K562 (cell line): ENCODE results near the gene TMIGD1. TPM values are rescaled to one million over a fixed set of nuclear protein-coding genes. Genes with fewer than 3 reads are reported as not detected.

ENCODE experiments used
- ATAC-seq: fragments of 200-7000 bp; cut with Tn5 transposase; 3 replicates; pipeline ENCODE4 v1.9.1; 2020; ENCODE audit warnings: moderate library complexity
- BruUV-seq: library from RNA; stranded (reverse); fragments of 400-500 nt; replicated peaks from 2 replicates; lab custom pipeline; 2021; lab: Mats Ljungman, UMichigan
- CTCF ChIA-PET: fragments of 300-600 bp; formaldehyde crosslinking; extraction: SDS; loops from one replicate; lab custom pipeline; 2021; ENCODE audit warnings: low intra/inter-chr PET ratio; lab: Yijun Ruan, JAX
- POLR2A ChIA-PET: fragments of 300-600, 350-650 bp; sonication (Branson Sonifier 250); formaldehyde crosslinking; extraction: SDS; loops from one replicate; lab custom pipeline; 2021; ENCODE audit warnings: antibody characterized with exemption, inconsistent platforms; lab: Yijun Ruan, JAX
- DNase-seq, 4 experiments: peaks; one replicate each; pipeline versions ENCODE4 v3.0.0 to v3.0.0-alpha.2; 2011 to 2018; ENCODE audit warnings: low spot score in 3 of 4, mixed read lengths in 3 of 4; ENCODE audit errors: extremely low read depth in 1 of 4
- FAIRE-seq: peaks from 2 replicates; lab custom pipeline; 2011; peaks lifted over from hg19 to GRCh38; lab: Jason Lieb, UNC
- H2AFZ ChIP-seq: 2 replicates; pipeline ENCODE4 v1.6.0; 2011; ENCODE audit warnings: low read depth, low read length, control low read depth, inconsistent platforms
- H3K27ac ChIP-seq: fragments of 200-600 bp; 3 replicates; pipeline ENCODE4 v1.8.0; 2011; ENCODE audit warnings: low read depth, mild to moderate bottlenecking, control low read depth, inconsistent platforms, low read length, moderate library complexity, mixed read lengths; ENCODE audit errors: extremely low read depth
- H3K27me3 ChIP-seq, 2 experiments: fragments of 300-600 bp in 1 of 2; 2 replicates in 1 of 2; 3 replicates in 1 of 2; pipeline versions ENCODE4 v1.6.0 to v1.8.0; 2011; ENCODE audit warnings: inconsistent platforms in 2 of 2, low read length in 2 of 2, mild to moderate bottlenecking in 1 of 2, mixed read lengths in 1 of 2, moderate library complexity in 1 of 2; ENCODE audit not compliant: control insufficient read depth in 2 of 2, insufficient read depth in 2 of 2
- H3K36me3 ChIP-seq: fragments of 300-600 bp; 3 replicates; pipeline ENCODE4 v1.8.0; 2011; ENCODE audit warnings: mild to moderate bottlenecking, low read length, inconsistent platforms; ENCODE audit not compliant: control insufficient read depth, insufficient read depth
- H3K4me1 ChIP-seq, 2 experiments: fragments of 200-600 bp in 1 of 2; replicated peaks in 1 of 2; 2 replicates in 1 of 2; 3 replicates in 1 of 2; pipeline versions ENCODE4 v1.5.1 to v1.8.0; 2011; ENCODE audit warnings: inconsistent platforms in 2 of 2, low read length in 2 of 2, mild to moderate bottlenecking in 1 of 2, mixed read lengths in 1 of 2, moderate library complexity in 1 of 2; ENCODE audit not compliant: control insufficient read depth in 2 of 2, insufficient read depth in 2 of 2
- H3K4me2 ChIP-seq: 2 replicates; pipeline ENCODE4 v1.6.1; 2011; ENCODE audit warnings: low read length, control low read depth, inconsistent platforms, mixed read lengths; ENCODE audit not compliant: insufficient read depth
- H3K4me3 ChIP-seq: fragments of 200-600 bp; sonication (generic), shearing (Covaris generic); 2 replicates; pipeline ENCODE4 v1.5.1; 2016; ENCODE audit warnings: control low read depth, inconsistent platforms
- H3K79me2 ChIP-seq: fragments of 200-600 bp; 3 replicates; pipeline ENCODE4 v1.8.0; 2011; ENCODE audit warnings: low read length, inconsistent platforms; ENCODE audit not compliant: control insufficient read depth, insufficient read depth
- H3K9ac ChIP-seq, 2 experiments: 2 replicates each; pipeline versions ENCODE4 v1.6.0 to v1.6.1; 2011; ENCODE audit warnings: low read depth in 2 of 2, low read length in 2 of 2, control low read depth in 1 of 2, inconsistent platforms in 1 of 2, mild to moderate bottlenecking in 1 of 2, mixed read lengths in 1 of 2; ENCODE audit not compliant: insufficient read depth in 1 of 2
- H3K9me1 ChIP-seq: one replicate; pipeline ENCODE4 v1.6.0; 2011; ENCODE audit warnings: inconsistent platforms, mild to moderate bottlenecking, low read length, moderate library complexity; ENCODE audit not compliant: control insufficient read depth, insufficient read depth
- H3K9me3 ChIP-seq: replicated peaks from 2 replicates; pipeline ENCODE4 v1.5.1; 2011; ENCODE audit warnings: low read depth, low read length, inconsistent platforms; ENCODE audit not compliant: control insufficient read depth, insufficient read depth
- H4K20me1 ChIP-seq: replicated peaks from 2 replicates; pipeline ENCODE4 v1.6.1; 2011; ENCODE audit warnings: low read length, inconsistent platforms, mixed read lengths; ENCODE audit not compliant: control insufficient read depth, insufficient read depth
- CXXC5 ChIP-seq: fragments of 250-450 bp; sonication (Bioruptor Pico); IDR thresholded peaks from 2 replicates; pipeline ENCODE4 v1.8.0; 2022; ENCODE audit warnings: inconsistent platforms, mild to moderate bottlenecking, moderate library complexity
- ELF2 ChIP-seq: fragments of 250-450 bp; sonication (Bioruptor Pico); IDR thresholded peaks from 2 replicates; pipeline ENCODE4 v1.5.0; 2021; ENCODE audit warnings: mild to moderate bottlenecking
- FIP1L1 ChIP-seq: fragments of 200-400 bp; formaldehyde crosslinking; IDR thresholded peaks from 2 replicates; pipeline ENCODE4 v1.6.1; 2018; ENCODE audit warnings: mild to moderate bottlenecking, low read depth, low read length; ENCODE audit not compliant: poor library complexity, severe bottlenecking
- L3MBTL2 ChIP-seq: fragments of 450-650 bp; IDR thresholded peaks from 2 replicates; pipeline ENCODE4 v1.6.1; 2016; ENCODE audit warnings: mild to moderate bottlenecking, moderate library complexity
- NFIC ChIP-seq: fragments of 450-650 bp; IDR thresholded peaks from 2 replicates; pipeline ENCODE4 v1.6.1; 2017; ENCODE audit warnings: mild to moderate bottlenecking, inconsistent platforms
- POLR2H ChIP-seq: IDR thresholded peaks from 2 replicates; pipeline ENCODE4 v1.6.1; 2016; ENCODE audit warnings: missing genetic modification characterization, low read depth, mild to moderate bottlenecking, control low read depth, missing compliant biosample characterization, moderate library complexity
- POU5F1 ChIP-seq: fragments of 150-350 bp; IDR thresholded peaks from 2 replicates; pipeline ENCODE4 v1.6.1; 2014; ENCODE audit warnings: borderline replicate concordance, low read length, low read depth, mild to moderate bottlenecking; ENCODE audit not compliant: partially characterized antibody
- PTRF ChIP-seq: fragments of 450-650 bp; IDR thresholded peaks from 2 replicates; pipeline ENCODE4 v1.6.1; 2016; ENCODE audit warnings: mild to moderate bottlenecking, missing genetic modification characterization, missing compliant biosample characterization
- PYGO2 ChIP-seq: fragments of 450-650 bp; IDR thresholded peaks from 2 replicates; pipeline ENCODE4 v1.6.1; 2016; ENCODE audit warnings: mild to moderate bottlenecking, missing genetic modification characterization, moderate library complexity, missing compliant biosample characterization
- SMARCE1 ChIP-seq: fragments of 450-650 bp; IDR thresholded peaks from 2 replicates; pipeline ENCODE4 v1.7.1; 2016; ENCODE audit warnings: mild to moderate bottlenecking
- TOE1 ChIP-seq, 2 experiments: fragments of 450-650 bp in 1 of 2; sonication (generic) in 1 of 2; formaldehyde crosslinking in 1 of 2; IDR thresholded peaks; 2 replicates each; pipeline versions ENCODE4 v1.7.1 to v1.8.0; 2016 to 2022; ENCODE audit warnings: borderline replicate concordance in 2 of 2, mild to moderate bottlenecking in 2 of 2, antibody characterized with exemption in 1 of 2, inconsistent platforms in 1 of 2, low read depth in 1 of 2, missing genetic modification reagents in 1 of 2, moderate library complexity in 1 of 2
- ZC3H11A ChIP-seq: IDR thresholded peaks from 2 replicates; pipeline ENCODE4 v1.6.1; 2012; ENCODE audit warnings: low read depth, low read length, improper control_type of control experiment
- ZNF175 ChIP-seq: fragments of 200-800 bp; sonication (Bioruptor generic); IDR thresholded peaks from 2 replicates; pipeline ENCODE4 v1.6.1; 2016; ENCODE audit warnings: low read depth, mild to moderate bottlenecking, missing genetic modification characterization, missing compliant biosample characterization
- ZNF347 ChIP-seq: fragments of 450-650 bp; formaldehyde crosslinking; IDR thresholded peaks from 2 replicates; pipeline ENCODE4 v1.4.0; 2020; ENCODE audit warnings: low read depth, mild to moderate bottlenecking, moderate library complexity
- ZNF436 ChIP-seq: fragments of 250-450, 450-650 bp; sonication (Bioruptor Pico); formaldehyde crosslinking; IDR thresholded peaks from 2 replicates; pipeline ENCODE4 v1.7.0; 2020; ENCODE audit warnings: mild to moderate bottlenecking
- ZNF589 ChIP-seq: fragments of 200-800 bp; sonication (Bioruptor generic); IDR thresholded peaks from 2 replicates; pipeline ENCODE4 v1.6.1; 2016; ENCODE audit warnings: low read depth, missing genetic modification characterization, missing compliant biosample characterization
- WGBS: fragments of 100-300 bp; shearing (Covaris generic); methylation state at CpG from one replicate; pipeline ENCODE4 v1.1.6; 2016; ENCODE audit warnings: low coverage, mixed read lengths; ENCODE audit not compliant: insufficient coverage; ENCODE audit errors: missing lambda C conversion rate; 5-methylcytosine and 5-hydroxymethylcytosine counted together
- in situ Hi-C: fragments of 300-500 bp; cut with MboI; formaldehyde crosslinking; loops from 4 replicates; pipeline ENCODE4 v1.15.0; 2018; ENCODE audit warnings: inconsistent platforms, mixed read lengths
- intact Hi-C: fragments of 100-400 bp; cut with micrococcal nuclease; formaldehyde crosslinking; loops from 2 replicates; pipeline ENCODE4 v1.14.2; 2022
- polyA plus RNA-seq, 8 experiments: library from polyadenylated mRNA; depleted of rRNA in 4 of 8; stranded (reverse) in 5 of 8; unstranded in 3 of 8; fragments of >200 nt; fragmentation: Nextera tagmentation in 2 of 8; fragmentation: Illumina TruSeq in 1 of 8; extraction: Ambion mirVana in 2 of 8; extraction: Trizol in 1 of 8; gene quantifications; 2 replicates each; pipeline versions ENCODE4 v1.2.1 to v1.2.3, GENCODE V29; 2011 to 2014; ENCODE audit warnings: inconsistent platforms in 1 of 8, missing spikeins in 1 of 8
- total RNA-seq, 7 experiments: library from RNA; depleted of rRNA in 6 of 7; stranded (reverse); fragments of >200 nt in 6 of 7; fragmentation: Illumina TruSeq in 2 of 7; extraction: Trizol in 2 of 7; gene quantifications; 2 replicates each; pipeline versions ENCODE4 v1.2.1 to v1.2.3, GENCODE V29; 2011 to 2021; ENCODE audit warnings: low replicate concordance in 1 of 7
- TF ChIP-seq, protein P1 (sequence below): fragments of 450-650 bp; IDR thresholded peaks from 2 replicates; pipeline ENCODE4 v1.6.1; 2016
- TF ChIP-seq, protein P2 (sequence below): fragments of 250-450 bp; sonication (Bioruptor Pico); IDR thresholded peaks from 2 replicates; pipeline ENCODE4 v1.6.1; 2021; ENCODE audit warnings: mild to moderate bottlenecking
- TF ChIP-seq, protein P3 (sequence below): sonication (generic); formaldehyde crosslinking; IDR thresholded peaks from 2 replicates; pipeline ENCODE4 v1.5.0; 2020; ENCODE audit warnings: missing genetic modification reagents

The TMIGD1 gene
- total and polyA plus RNA-seq, 9 of the 15 experiments (the other 6 are each of a cell fraction or from before 2014, with no cell fraction given) = not detected

DNA sequence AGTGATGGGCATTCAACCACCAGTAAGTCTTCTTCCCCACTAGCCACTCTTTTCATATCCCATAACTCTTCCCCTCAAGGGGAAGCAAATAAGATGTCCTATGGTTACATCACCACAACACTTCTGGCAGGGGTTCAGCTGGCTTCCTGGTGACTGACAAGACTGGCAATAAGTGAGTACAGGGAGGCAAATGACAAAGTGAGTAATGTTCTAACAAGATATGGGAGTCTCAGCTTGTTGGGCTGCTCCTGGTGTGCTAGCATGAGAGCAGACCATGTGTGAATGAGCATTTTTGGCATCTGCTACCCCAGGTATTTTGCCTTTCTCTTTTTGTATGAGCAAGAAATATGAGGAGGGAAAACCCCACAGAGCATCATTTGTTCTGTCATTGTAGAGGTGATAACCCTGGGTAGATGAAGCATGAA, 9.9 kb downstream of the TMIGD1 start (continued):
- TF ChIP-seq, protein P1, sequence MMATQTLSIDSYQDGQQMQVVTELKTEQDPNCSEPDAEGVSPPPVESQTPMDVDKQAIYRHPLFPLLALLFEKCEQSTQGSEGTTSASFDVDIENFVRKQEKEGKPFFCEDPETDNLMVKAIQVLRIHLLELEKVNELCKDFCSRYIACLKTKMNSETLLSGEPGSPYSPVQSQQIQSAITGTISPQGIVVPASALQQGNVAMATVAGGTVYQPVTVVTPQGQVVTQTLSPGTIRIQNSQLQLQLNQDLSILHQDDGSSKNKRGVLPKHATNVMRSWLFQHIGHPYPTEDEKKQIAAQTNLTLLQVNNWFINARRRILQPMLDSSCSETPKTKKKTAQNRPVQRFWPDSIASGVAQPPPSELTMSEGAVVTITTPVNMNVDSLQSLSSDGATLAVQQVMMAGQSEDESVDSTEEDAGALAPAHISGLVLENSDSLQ = peak; percentile 91
- 0 out of 2 replicates have a peak, but pooled peaks have one; percentile 32 for TF ChIP-seq SMARCE1
- TF ChIP-seq ZNF436 = no peak
- peak; percentile 21 for TF ChIP-seq ZNF589
- TF ChIP-seq, all 486 proteins: peak for 35

DNA sequence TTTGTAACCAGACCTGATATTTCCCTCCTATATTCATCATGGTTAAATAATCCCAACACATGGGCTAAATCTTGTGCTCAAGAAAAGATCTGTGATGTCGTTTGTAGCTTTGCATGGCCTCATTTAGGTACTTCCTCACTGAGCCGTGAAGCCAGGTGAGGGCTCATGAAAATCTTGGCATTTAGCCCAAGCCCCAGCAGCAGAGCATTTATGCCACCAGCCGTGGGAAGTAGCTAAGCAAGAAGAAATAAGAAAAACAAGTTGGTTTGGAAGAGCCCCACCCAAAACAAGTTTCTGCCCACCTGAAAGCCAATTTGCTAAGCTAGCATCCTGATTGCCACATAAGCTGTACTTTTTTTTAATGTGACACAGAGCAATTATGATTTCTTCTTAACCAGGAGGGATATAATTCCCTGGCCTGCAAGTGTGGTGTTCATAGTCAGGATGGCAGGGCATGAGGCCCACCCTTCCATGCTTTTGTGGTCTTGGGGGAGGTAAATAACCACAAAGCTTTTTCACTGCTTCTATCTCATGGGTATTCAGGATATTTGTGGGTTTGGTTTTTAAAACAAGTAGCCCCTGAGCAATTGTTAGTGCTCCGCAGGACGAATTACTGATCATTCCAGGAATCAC, 10.5 kb downstream of the TMIGD1 start:
- CTCF ChIA-PET = no interaction called here
- Histone ChIP-seq H3K9me1 (no peaks in the 10 kb centered on the region), H3K79me2 (no peaks in the 10 kb centered on the region), H3K9me3 (no peaks in the 10 kb centered on the region), H3K27ac (no peak overlapping the region), H3K4me2 (no peak overlapping the region), H2AFZ (no peak overlapping the region), H3K4me3 (no peak overlapping the region), H3K27me3 (no peaks in the 10 kb centered on the region), H3K9ac (no peak overlapping the region), H4K20me1 (no peaks in the 10 kb centered on the region), H3K36me3 (no peaks in the 10 kb centered on the region), H3K4me1 (peaks cover 0 to 17% of the 10 kb centered on the region in 2 experiments; a peak in 3 of 5 replicates)
- POLR2A ChIA-PET = interaction anchor here (0.8 to 1.5 kb wide), 3 partner anchors 13 to 49 kb away, joined by 3 to 4 read pairs (median 4); no protein-coding TSS in a partner anchor
- WGBS = 17% methylated on average over 5 of the region's 5 CpGs
- BruUV-seq = no TSS peak
- ATAC-seq (peak; percentile 31; the same call in 1 of the 3 replicates), DNase-seq (no peak), FAIRE-seq (no peak)
- intact Hi-C loops = no loop called here
- in situ Hi-C loops = no loop called here
- no peak for TF ChIP-seq POLR2H (tag)
- peak; percentile 78 for TF ChIP-seq NFIC
- TF ChIP-seq FIP1L1 = no peak
- no peak for TF ChIP-seq POU5F1
- peak; percentile 19; the same call in 1 of the 2 replicates for TF ChIP-seq L3MBTL2
- peak; percentile 73 for TF ChIP-seq ZNF589
- TF ChIP-seq, protein P2, sequence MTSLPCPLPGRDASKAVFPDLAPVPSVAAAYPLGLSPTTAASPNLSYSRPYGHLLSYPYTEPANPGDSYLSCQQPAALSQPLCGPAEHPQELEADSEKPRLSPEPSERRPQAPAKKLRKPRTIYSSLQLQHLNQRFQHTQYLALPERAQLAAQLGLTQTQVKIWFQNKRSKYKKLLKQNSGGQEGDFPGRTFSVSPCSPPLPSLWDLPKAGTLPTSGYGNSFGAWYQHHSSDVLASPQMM = no peak
- TF ChIP-seq ZC3H11A = no peak
- no peak for TF ChIP-seq ELF2 (CRISPR knock-in tag)
- 0 out of 2 replicates have a peak, but pooled peaks have one; percentile 31 for TF ChIP-seq PTRF (tag)
- no peak for TF ChIP-seq TOE1 (IDR thresholded peaks at IDR 0.05; ENCODE audit: borderline replicate concordance)
- TF ChIP-seq TOE1 (CRISPR knock-in tag; IDR thresholded peaks at IDR 0.05; ENCODE audit: borderline replicate concordance, low read depth) = no peak
- TF ChIP-seq CXXC5 = 0 out of 2 replicates have a peak, but pooled peaks have one; percentile 32
- 0 out of 2 replicates have a peak, but pooled peaks have one; percentile 81 for TF ChIP-seq ZNF175 (CRISPR knock-in tag)
- TF ChIP-seq ZNF347 (CRISPR knock-in tag) = no peak
- TF ChIP-seq, protein P3, sequence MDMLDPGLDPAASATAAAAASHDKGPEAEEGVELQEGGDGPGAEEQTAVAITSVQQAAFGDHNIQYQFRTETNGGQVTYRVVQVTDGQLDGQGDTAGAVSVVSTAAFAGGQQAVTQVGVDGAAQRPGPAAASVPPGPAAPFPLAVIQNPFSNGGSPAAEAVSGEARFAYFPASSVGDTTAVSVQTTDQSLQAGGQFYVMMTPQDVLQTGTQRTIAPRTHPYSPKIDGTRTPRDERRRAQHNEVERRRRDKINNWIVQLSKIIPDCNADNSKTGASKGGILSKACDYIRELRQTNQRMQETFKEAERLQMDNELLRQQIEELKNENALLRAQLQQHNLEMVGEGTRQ (CRISPR knock-in tag) = no peak
- no peak for TF ChIP-seq PYGO2 (tag)
